Naive thymus-derived CD4-positive, alpha-beta T cell (primary cell): ENCODE data around the gene ARHGDIB. TPM values are rescaled to one million over a fixed set of nuclear protein-coding genes. Genes with fewer than 3 reads are reported as not detected.

Experiments used
- ATAC-seq: fragments of 150-1000 bp; cut with Tn5 transposase; 2 replicates; pipeline ENCODE4 v1.10.0; 2021; ENCODE audit warnings: mild to moderate bottlenecking, moderate library complexity
- CTCF ChIA-PET: fragments of 350-600 bp; sonication (Branson Sonifier 250); formaldehyde crosslinking; loops from one replicate; lab custom pipeline; 2021; ENCODE audit warnings: antibody characterized with exemption; lab: Charles Lee
- POLR2A ChIA-PET: fragments of 350-600 bp; sonication (Branson Sonifier 250); formaldehyde crosslinking; loops from one replicate; lab custom pipeline; 2021; ENCODE audit warnings: antibody characterized with exemption, inconsistent platforms; lab: Charles Lee
- DNase-seq, 9 donors: peaks; one replicate each; pipeline versions ENCODE4 v3.0.0 to v3.0.0-alpha.2; 2020 to 2022; ENCODE audit warnings: mixed read lengths in 1 of 9
- H3K27ac ChIP-seq: one replicate; pipeline ENCODE4 v1.7.0; 2013; ENCODE audit warnings: mild to moderate bottlenecking, low read depth, low read length, moderate library complexity
- H3K27me3 ChIP-seq, 2 donors: one replicate each; pipeline ENCODE4 v1.7.0; 2013; ENCODE audit warnings: low read length in 2 of 2, mild to moderate bottlenecking in 2 of 2, moderate library complexity in 2 of 2; ENCODE audit not compliant: control insufficient read depth in 2 of 2, insufficient read depth in 2 of 2
- H3K36me3 ChIP-seq, 3 experiments: 1 replicate in 2 of 3; 2 replicates in 1 of 3; pipeline ENCODE4 v1.7.0; 2013; ENCODE audit warnings: low read length in 3 of 3, mild to moderate bottlenecking in 3 of 3, moderate library complexity in 1 of 3; ENCODE audit not compliant: insufficient read depth in 3 of 3, control insufficient read depth in 2 of 3
- H3K4me1 ChIP-seq, 2 donors: one replicate each; pipeline ENCODE4 v1.7.0; 2013; ENCODE audit warnings: low read length in 2 of 2, mild to moderate bottlenecking in 2 of 2, moderate library complexity in 1 of 2; ENCODE audit not compliant: control insufficient read depth in 2 of 2, insufficient read depth in 2 of 2
- H3K4me3 ChIP-seq: 2 replicates; pipeline ENCODE4 v1.7.0; 2013; ENCODE audit warnings: mild to moderate bottlenecking, low read length
- H3K9me3 ChIP-seq, 3 experiments: 1 replicate in 2 of 3; 2 replicates in 1 of 3; pipeline ENCODE4 v1.7.0; 2013; ENCODE audit warnings: low read length in 3 of 3; ENCODE audit not compliant: control insufficient read depth in 2 of 3
- H3K27ac Mint-ChIP-seq, 9 donors: one replicate each; pipeline ENCODE4 v1.8.0; 2020 to 2022; ENCODE audit warnings: mixed read lengths in 9 of 9, mild to moderate bottlenecking in 8 of 9, moderate library complexity in 5 of 9, inconsistent platforms in 2 of 9
- H3K27me3 Mint-ChIP-seq, 5 donors: one replicate each; pipeline ENCODE4 v1.8.0; 2021 to 2022; ENCODE audit warnings: mixed read lengths in 5 of 5, mild to moderate bottlenecking in 1 of 5
- H3K36me3 Mint-ChIP-seq, 5 donors: one replicate each; pipeline ENCODE4 v1.8.0; 2020 to 2022; ENCODE audit warnings: mixed read lengths in 5 of 5, mild to moderate bottlenecking in 3 of 5, inconsistent platforms in 1 of 5
- H3K4me1 Mint-ChIP-seq, 7 donors: one replicate each; pipeline ENCODE4 v1.8.0; 2020 to 2022; ENCODE audit warnings: mixed read lengths in 7 of 7, mild to moderate bottlenecking in 3 of 7, inconsistent platforms in 1 of 7
- H3K4me3 Mint-ChIP-seq, 10 donors: one replicate each; pipeline ENCODE4 v1.8.0; 2020 to 2022; ENCODE audit warnings: mild to moderate bottlenecking in 10 of 10, mixed read lengths in 10 of 10, moderate library complexity in 6 of 10, inconsistent platforms in 2 of 10
- H3K9me3 Mint-ChIP-seq, 11 donors: one replicate each; pipeline ENCODE4 v1.8.0; 2020 to 2022; ENCODE audit warnings: mixed read lengths in 11 of 11, mild to moderate bottlenecking in 4 of 11, inconsistent platforms in 1 of 11, moderate library complexity in 1 of 11
- intact Hi-C, 2 donors: fragments of 100-400 bp; cut with micrococcal nuclease; formaldehyde crosslinking; loops; one replicate each; pipeline ENCODE4 v1.15.1; 2023
- polyA plus RNA-seq, 2 donors: library from polyadenylated mRNA; unstranded; fragments of 300-500 nt; fragmentation: Illumina TruSeq; gene quantifications; one replicate each; pipeline ENCODE4 v1.2.3, GENCODE V29; 2021
- total RNA-seq, 6 experiments: library from RNA in 5 of 6; stranded (reverse) in 5 of 6; gene quantifications; 1 replicate in 5 of 6; 2 replicates in 1 of 6; pipeline ENCODE4 v1.2.3 and lab custom pipeline; 2021 to 2026

The ARHGDIB gene
- total and polyA plus RNA-seq, 7 experiments from 2014 or later, result 776 to 3,336 (median 867) TPM

DNA sequence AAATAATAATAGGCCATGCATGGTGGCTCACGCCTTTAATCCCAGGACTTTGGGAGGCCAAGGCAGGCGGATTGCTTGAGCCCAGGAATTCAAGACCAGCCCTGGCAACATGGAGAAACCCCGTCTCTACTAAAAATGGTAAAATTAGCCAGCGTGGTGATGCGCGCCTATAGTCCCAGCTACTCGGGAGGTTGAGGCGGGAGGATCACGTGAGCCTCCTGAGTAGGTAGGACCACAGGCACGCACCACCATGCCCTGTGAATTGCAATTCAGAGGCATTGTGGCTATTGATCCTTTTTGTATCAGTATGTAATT is 2.3 kb downstream of the ARHGDIB start:
- peaks cover 3 to 23% (median 4%) of the 10 kb centered on the region in 3 experiments for H3K36me3 ChIP-seq
- DNase-seq (no peak), ATAC-seq (no peak)
- Mint-ChIP-seq H3K4me1 (peaks cover 34 to 65% (median 54%) of the 10 kb centered on the region in 7 donors), H3K27me3 (peaks cover 0 to 2% (median 0%) of the 10 kb centered on the region in 5 donors), H3K36me3 (peaks cover 7 to 47% (median 40%) of the 10 kb centered on the region in 5 donors), H3K27ac (peak overlapping the region; percentile 94 to 100 (median 97)), H3K4me3 (peak overlapping the region; percentile 88 to 100 (median 97)), H3K9me3 (peaks cover 0 to 5% (median 0%) of the 10 kb centered on the region in 11 donors)
- H3K27me3 ChIP-seq, result no peaks in the 10 kb centered on the region
- intact Hi-C loops, result loop anchor here in 1 of 2 donors (2.0 to 5.0 kb wide), 2 partner anchors 93 to 588 kb away; no protein-coding TSS in a partner anchor
- peak overlapping the region; percentile 96 for H3K27ac ChIP-seq
- POLR2A ChIA-PET, result interaction anchor here (0.7 to 7.0 kb wide), 16 partner anchors 8 to 593 kb away, joined by 3 to 115 read pairs (median 5); partner anchors contain the start of genes ATF7IP and ERP27
- H3K9me3 ChIP-seq, result no peaks in the 10 kb centered on the region
- peaks cover 38 to 55% of the 10 kb centered on the region in 2 donors for H3K4me1 ChIP-seq
- CTCF ChIA-PET, result interaction anchor here (0.7 to 1.8 kb wide), 5 partner anchors 15 to 164 kb away, joined by 3 to 8 read pairs (median 4); no protein-coding TSS in a partner anchor
- peak overlapping the region; percentile 84 for H3K4me3 ChIP-seq

DNA sequence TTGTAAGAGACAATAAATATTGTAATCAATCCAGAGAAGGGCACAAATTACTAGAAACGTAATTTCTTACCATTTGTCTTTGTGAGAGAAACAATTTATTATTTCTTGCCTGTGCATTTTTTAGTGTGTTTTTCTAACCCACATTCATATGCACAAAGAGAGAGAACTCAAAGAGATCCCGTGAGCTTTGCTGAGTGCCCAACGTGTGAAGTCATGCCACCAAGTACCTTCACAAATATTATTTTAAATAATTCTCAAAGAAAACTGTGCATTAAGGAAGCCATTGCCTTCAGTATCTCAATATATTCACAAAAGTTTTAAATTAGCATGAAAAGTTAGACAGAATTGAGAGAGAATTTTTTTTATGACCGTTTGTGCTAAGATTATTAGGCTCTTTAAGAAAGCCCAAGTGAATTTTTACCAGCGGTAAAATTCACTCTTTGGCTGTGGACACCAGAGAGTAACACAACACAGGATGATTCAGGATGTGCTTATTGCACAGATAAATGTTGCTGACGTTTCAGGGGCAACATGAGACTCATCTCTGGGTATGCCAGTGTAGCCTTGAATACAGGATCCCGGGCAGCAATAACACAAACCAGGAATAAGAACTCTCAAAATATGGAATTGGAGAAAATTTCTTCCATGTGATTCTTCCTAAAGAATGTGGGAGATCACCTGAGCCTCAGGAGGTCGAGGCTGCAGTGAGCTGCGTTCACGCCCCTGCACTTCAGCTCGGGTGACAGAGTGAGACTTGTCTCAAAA is 2.9 kb downstream of the ARHGDIB start:
- Mint-ChIP-seq H3K27ac (peak overlapping the region; percentile 94 to 100 (median 97)), H3K9me3 (peaks cover 0 to 8% (median 0%) of the 10 kb centered on the region in 11 donors), H3K4me1 (peaks cover 34 to 65% (median 54%) of the 10 kb centered on the region in 7 donors), H3K36me3 (peaks cover 7 to 51% (median 40%) of the 10 kb centered on the region in 5 donors), H3K27me3 (peaks cover 0 to 2% (median 0%) of the 10 kb centered on the region in 5 donors), H3K4me3 (peak overlapping the region; percentile 88 to 100 (median 97))
- no peak for ATAC-seq
- H3K36me3 ChIP-seq, result peaks cover 3 to 23% (median 4%) of the 10 kb centered on the region in 3 experiments
- DNase-seq, result peak in 1 of 9 donors; percentile 33
- peaks cover 38 to 55% of the 10 kb centered on the region in 2 donors for H3K4me1 ChIP-seq
- peak overlapping the region; percentile 84 for H3K4me3 ChIP-seq
- no peaks in the 10 kb centered on the region for H3K9me3 ChIP-seq
- peak overlapping the region; percentile 96 for H3K27ac ChIP-seq
- intact Hi-C loops, result loop anchor here in 1 of 2 donors (2.0 to 5.0 kb wide), 2 partner anchors 94 to 588 kb away; no protein-coding TSS in a partner anchor
- ChIA-PET POLR2A (interaction anchor here (0.7 to 7.0 kb wide), 15 partner anchors 8 to 593 kb away, joined by 3 to 115 read pairs (median 7); partner anchors contain the start of genes ATF7IP and ERP27), CTCF (interaction anchor here (1.1 to 2.8 kb wide), 5 partner anchors 15 to 119 kb away, joined by 3 to 11 read pairs (median 4); no protein-coding TSS in a partner anchor)
- no peaks in the 10 kb centered on the region for H3K27me3 ChIP-seq

DNA sequence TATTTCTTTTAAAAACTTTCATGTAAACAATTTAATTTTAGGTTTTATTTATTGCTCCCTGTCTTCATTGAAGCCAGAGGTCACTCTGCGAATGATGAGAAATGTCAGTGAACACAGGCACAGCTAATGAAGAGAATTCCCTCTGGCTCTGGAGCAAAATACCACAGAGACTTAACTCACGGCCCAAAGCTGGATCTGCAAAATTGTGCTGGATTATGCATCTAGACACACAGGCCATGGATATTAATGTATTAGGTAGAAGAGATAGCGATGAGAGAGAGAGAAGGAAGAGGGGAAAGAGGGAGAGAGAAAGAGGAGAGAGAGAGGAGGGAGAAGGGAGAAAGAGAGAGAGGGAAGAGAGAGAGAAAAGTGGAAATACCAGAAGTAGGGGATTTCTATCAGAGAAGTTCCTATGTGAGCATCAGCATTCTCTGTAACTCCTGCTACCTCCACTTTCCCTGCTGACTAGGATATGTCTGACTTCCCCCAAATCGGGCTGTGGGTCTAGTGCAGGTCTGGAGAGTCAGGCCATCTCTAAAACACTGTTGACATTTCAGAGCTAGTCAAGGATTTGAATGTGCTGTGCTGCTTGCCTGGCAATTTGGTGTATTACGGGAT is 3.7 kb downstream of the ARHGDIB start:
- Histone ChIP-seq H3K9me3 (no peaks in the 10 kb centered on the region), H3K27me3 (no peaks in the 10 kb centered on the region), H3K4me1 (peaks cover 37 to 55% of the 10 kb centered on the region in 2 donors), H3K36me3 (peaks cover 3 to 23% (median 4%) of the 10 kb centered on the region in 3 experiments), H3K4me3 (peak overlapping the region; percentile 84), H3K27ac (peak overlapping the region; percentile 96)
- H3K27ac Mint-ChIP-seq, result peak overlapping the region; percentile 94 to 100 (median 97)
- DNase-seq, result no peak
- H3K4me1 Mint-ChIP-seq, result peaks cover 36 to 65% (median 55%) of the 10 kb centered on the region in 7 donors
- peaks cover 0 to 2% (median 0%) of the 10 kb centered on the region in 5 donors for H3K27me3 Mint-ChIP-seq
- ChIA-PET CTCF (interaction anchor here (0.6 to 2.8 kb wide), 2 partner anchors 10 to 38 kb away, joined by 3 to 11 read pairs; no protein-coding TSS in a partner anchor), POLR2A (interaction anchor here (0.6 to 7.0 kb wide), 14 partner anchors 8 to 187 kb away, joined by 3 to 115 read pairs (median 7); partner anchors contain the start of genes C12orf60, ERP27 and WBP11)
- ATAC-seq, result no peak
- intact Hi-C loops, result loop anchor here in 1 of 2 donors (2.0 to 5.0 kb wide), 2 partner anchors 95 to 589 kb away; no protein-coding TSS in a partner anchor
- H3K36me3 Mint-ChIP-seq, result peaks cover 7 to 53% (median 43%) of the 10 kb centered on the region in 5 donors
- H3K4me3 Mint-ChIP-seq, result peak overlapping the region; percentile 88 to 100 (median 97)
- H3K9me3 Mint-ChIP-seq, result peaks cover 0 to 8% (median 0%) of the 10 kb centered on the region in 11 donors

DNA sequence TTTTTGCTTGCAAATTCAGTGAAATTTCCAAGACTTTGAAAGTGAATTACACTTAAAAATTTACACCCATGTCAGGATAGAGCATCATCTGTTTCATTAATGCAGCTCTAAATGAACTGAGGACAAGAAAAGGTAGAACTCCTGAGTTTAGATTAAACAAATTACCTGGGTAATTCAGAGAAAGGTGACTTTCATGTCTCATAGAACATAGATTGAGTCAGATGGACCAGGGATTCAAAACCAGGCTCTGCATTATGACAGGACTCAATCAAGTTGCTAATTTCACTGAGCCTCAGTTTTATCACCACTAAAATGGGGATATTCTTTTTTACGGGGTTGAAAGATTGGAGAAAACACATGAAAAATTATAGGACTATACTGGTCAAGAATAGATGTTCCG is 4.5 kb downstream of the ARHGDIB start:
- no peak for DNase-seq
- ATAC-seq, result no peak
- ChIA-PET CTCF (interaction anchor here (0.6 to 2.8 kb wide), 3 partner anchors 11 to 123 kb away, joined by 3 to 11 read pairs (median 3); no protein-coding TSS in a partner anchor), POLR2A (interaction anchor here (0.6 to 7.0 kb wide), 13 partner anchors 10 to 186 kb away, joined by 3 to 115 read pairs (median 7); partner anchors contain the start of genes C12orf60, ERP27 and WBP11)
- peak overlapping the region; percentile 84 for H3K4me3 ChIP-seq
- H3K4me1 ChIP-seq, result peaks cover 34 to 59% of the 10 kb centered on the region in 2 donors
- H3K27ac ChIP-seq, result peak overlapping the region; percentile 96
- H3K4me3 Mint-ChIP-seq, result peak overlapping the region; percentile 88 to 100 (median 97)
- peaks cover 3 to 23% (median 4%) of the 10 kb centered on the region in 3 experiments for H3K36me3 ChIP-seq
- H3K9me3 Mint-ChIP-seq, result peaks cover 0 to 8% (median 0%) of the 10 kb centered on the region in 11 donors
- peak overlapping the region; percentile 91 to 98 (median 96) for H3K27ac Mint-ChIP-seq
- no peaks in the 10 kb centered on the region for H3K9me3 ChIP-seq
- peaks cover 0 to 2% (median 0%) of the 10 kb centered on the region in 5 donors for H3K27me3 Mint-ChIP-seq
- H3K4me1 Mint-ChIP-seq, result peaks cover 40 to 65% (median 60%) of the 10 kb centered on the region in 7 donors
- intact Hi-C loops, result loop anchor here in 1 of 2 donors (5.0 kb wide), 1 partner anchor 95 kb away; no protein-coding TSS in a partner anchor
- no peaks in the 10 kb centered on the region for H3K27me3 ChIP-seq
- H3K36me3 Mint-ChIP-seq, result peaks cover 7 to 56% (median 49%) of the 10 kb centered on the region in 5 donors

DNA sequence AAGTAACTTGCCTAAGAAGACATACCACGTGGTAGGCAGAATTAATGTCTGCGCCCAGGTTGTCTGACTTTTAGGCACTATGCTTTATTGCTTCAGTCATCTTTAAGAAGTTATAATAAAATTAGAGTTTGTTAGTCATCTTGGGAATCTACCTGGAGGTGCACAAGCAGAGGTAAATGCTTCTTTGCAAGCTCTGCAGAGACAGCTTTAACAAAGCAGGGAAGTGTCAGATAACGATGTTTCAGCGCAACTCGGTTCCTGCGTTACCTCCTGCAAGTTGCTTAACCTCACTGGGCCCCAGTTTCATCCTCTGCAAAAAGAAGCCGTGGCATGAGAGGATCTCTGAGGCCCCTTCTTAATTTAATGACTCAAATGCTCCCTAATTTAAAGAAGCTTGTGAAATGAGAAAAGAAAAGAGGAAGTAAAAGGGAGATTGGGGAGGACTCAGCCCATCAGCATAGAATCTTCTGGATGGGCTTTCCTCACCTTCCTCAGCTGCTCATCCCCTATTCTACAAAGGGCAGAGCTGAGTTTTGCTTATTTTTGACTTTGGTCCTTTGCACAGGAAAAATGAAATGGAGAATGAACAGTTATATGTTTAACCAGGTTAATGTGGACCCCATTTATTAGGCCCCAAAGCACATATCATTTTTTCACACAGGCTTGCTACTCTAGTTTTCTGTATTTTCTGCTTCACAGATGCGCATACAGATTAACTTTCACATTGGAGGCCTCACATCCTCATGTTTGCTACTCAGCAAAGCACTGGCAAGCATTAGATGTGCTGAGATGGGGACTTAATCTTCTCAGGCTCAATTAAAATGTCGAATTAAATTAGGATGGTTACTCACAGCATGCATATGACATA is 5.1 kb downstream of the ARHGDIB start:
- H3K27me3 ChIP-seq, result no peaks in the 10 kb centered on the region
- peak in 2 of 9 donors; percentile 30 to 49 for DNase-seq
- peak overlapping the region; percentile 84 for H3K4me3 ChIP-seq
- intact Hi-C loops, result loop anchor here in 1 of 2 donors (5.0 kb wide), 1 partner anchor 96 kb away; no protein-coding TSS in a partner anchor
- H3K4me1 ChIP-seq, result peaks cover 41 to 65% of the 10 kb centered on the region in 2 donors
- no peak for ATAC-seq
- peaks cover 0 to under 1% (median 0%) of the 10 kb centered on the region in 5 donors for H3K27me3 Mint-ChIP-seq
- peaks cover 46 to 71% (median 63%) of the 10 kb centered on the region in 7 donors for H3K4me1 Mint-ChIP-seq
- ChIA-PET CTCF (interaction anchor here (2.8 kb wide), 1 partner anchor 39 kb away, joined by 11 read pairs; no protein-coding TSS in a partner anchor), POLR2A (interaction anchor here (0.9 to 7.0 kb wide), 11 partner anchors 9 to 186 kb away, joined by 3 to 115 read pairs (median 7); partner anchors contain the start of genes C12orf60, ERP27 and WBP11)
- H3K36me3 Mint-ChIP-seq, result peaks cover 10 to 59% (median 52%) of the 10 kb centered on the region in 5 donors
- H3K9me3 ChIP-seq, result no peaks in the 10 kb centered on the region
- H3K36me3 ChIP-seq, result peaks cover 4 to 23% (median 8%) of the 10 kb centered on the region in 3 experiments
- H3K27ac Mint-ChIP-seq, result peak overlapping the region; percentile 83 to 98 (median 96)
- peaks cover 0 to 6% (median 0%) of the 10 kb centered on the region in 11 donors for H3K9me3 Mint-ChIP-seq
- H3K4me3 Mint-ChIP-seq, result peak overlapping the region; percentile 88 to 100 (median 97)
- H3K27ac ChIP-seq, result peak overlapping the region; percentile 96
